ENCODE data around the gene PPP6R3.
A peak's percentile ranks its signal among the peaks of the same experiment; 100 is the strongest.
"Not testable (repeated sequence)": the region's sequence is repeated elsewhere in the genome, so short reads cannot be mapped to it uniquely, and the experiment has no call there.

PPP6R3 gene

GRCh38 chr11:68628837-68629236 lies 168.3 kb downstream of the PPP6R3 start:
- H3K4me2 ChIP-seq (ENCODE audit: low read length); H3K79me2 ChIP-seq (ENCODE audit: control insufficient read depth, insufficient read depth, low read length, poor library complexity); H3K18ac ChIP-seq (ENCODE audit: low read length); H3K23ac ChIP-seq (ENCODE audit: low read length); H4K91ac ChIP-seq (ENCODE audit: low read depth, low read length); H2AFZ ChIP-seq (ENCODE audit: insufficient read depth, low read length, poor library complexity); DNase-seq; H3K36me3 ChIP-seq (ENCODE audit: control insufficient read depth in 1 of 2, insufficient read depth in 2 of 2, low read length in 2 of 2); H3K4ac ChIP-seq (ENCODE audit: low read depth, low read length); H4K8ac ChIP-seq (ENCODE audit: low read depth, low read length); H3K79me1 ChIP-seq (ENCODE audit: low read length); H2BK120ac ChIP-seq (ENCODE audit: insufficient read depth, low read length, poor library complexity); H2AK5ac ChIP-seq (ENCODE audit: low read length); H4K12ac ChIP-seq (ENCODE audit: low read depth, low read length); H3K4me1 ChIP-seq (ENCODE audit: control insufficient read depth in 1 of 2, insufficient read depth in 2 of 2, low read length in 2 of 2); H3K9ac ChIP-seq (ENCODE audit: low read length); H3K14ac ChIP-seq (ENCODE audit: low read length); H2BK12ac ChIP-seq (ENCODE audit: low read length); H3K9me3 ChIP-seq (ENCODE audit: insufficient read depth, low read depth, low read length); H3K27me3 ChIP-seq (ENCODE audit: insufficient read depth, low read length); H2BK5ac ChIP-seq (ENCODE audit: low read depth, low read length, poor library complexity); H3K27ac ChIP-seq (ENCODE audit: low read depth, low read length); H3K4me3 ChIP-seq (ENCODE audit: low read depth, low read length): not testable (repeated sequence)
- no CpG with 5 or more reads among the region's 5 CpGs for WGBS (ENCODE audit: extremely low coverage, insufficient coverage, insufficient read length)

- not testable (repeated sequence) for H3K18ac ChIP-seq (ENCODE audit: low read length); H3K9ac ChIP-seq (ENCODE audit: low read length); H3K79me1 ChIP-seq (ENCODE audit: low read length); H4K91ac ChIP-seq (ENCODE audit: low read depth, low read length); H3K27ac ChIP-seq (ENCODE audit: low read depth, low read length); H3K4me3 ChIP-seq (ENCODE audit: low read depth, low read length); H3K23ac ChIP-seq (ENCODE audit: low read length); H4K12ac ChIP-seq (ENCODE audit: low read depth, low read length); H4K8ac ChIP-seq (ENCODE audit: low read depth, low read length); H3K14ac ChIP-seq (ENCODE audit: low read length); H2BK120ac ChIP-seq (ENCODE audit: insufficient read depth, low read length, poor library complexity); H3K79me2 ChIP-seq (ENCODE audit: control insufficient read depth, insufficient read depth, low read length, poor library complexity); H3K4me2 ChIP-seq (ENCODE audit: low read length); H3K9me3 ChIP-seq (ENCODE audit: insufficient read depth, low read depth, low read length); H2BK5ac ChIP-seq (ENCODE audit: low read depth, low read length, poor library complexity); DNase-seq; H2AFZ ChIP-seq (ENCODE audit: insufficient read depth, low read length, poor library complexity); H3K4ac ChIP-seq (ENCODE audit: low read depth, low read length); H2AK5ac ChIP-seq (ENCODE audit: low read length); H3K4me1 ChIP-seq (ENCODE audit: control insufficient read depth in 1 of 2, insufficient read depth in 2 of 2, low read length in 2 of 2); H3K36me3 ChIP-seq (ENCODE audit: control insufficient read depth in 1 of 2, insufficient read depth in 2 of 2, low read length in 2 of 2); H2BK12ac ChIP-seq (ENCODE audit: low read length); H3K27me3 ChIP-seq (ENCODE audit: insufficient read depth, low read length)
- WGBS (ENCODE audit: extremely low coverage, insufficient coverage, insufficient read length) = no CpG with 5 or more reads among the region's 8 CpGs
Measured at GRCh38 chr11:68632375-68632774, 171.8 kb downstream of the PPP6R3 start.

GRCh38 chr11:68632802-68633201 lies 172.2 kb downstream of the PPP6R3 start:
- Histone ChIP-seq H2BK120ac (ENCODE audit: insufficient read depth, low read length, poor library complexity) (no peak overlapping the region), H4K12ac (ENCODE audit: low read depth, low read length) (no peak overlapping the region), H3K9me3 (ENCODE audit: insufficient read depth, low read depth, low read length) (no peaks in the 10 kb centered on the region), H3K18ac (ENCODE audit: low read length) (no peak overlapping the region), H2AK5ac (ENCODE audit: low read length) (no peak overlapping the region), H3K23ac (ENCODE audit: low read length) (no peak overlapping the region), H3K27me3 (ENCODE audit: insufficient read depth, low read length) (no peaks in the 10 kb centered on the region), H3K4ac (ENCODE audit: low read depth, low read length) (no peak overlapping the region), H3K9ac (ENCODE audit: low read length) (no peak overlapping the region), H3K4me2 (ENCODE audit: low read length) (no peak overlapping the region), H4K8ac (ENCODE audit: low read depth, low read length) (no peak overlapping the region), H2BK12ac (ENCODE audit: low read length) (no peak overlapping the region), H3K27ac (ENCODE audit: low read depth, low read length) (no peak overlapping the region), H3K79me2 (ENCODE audit: control insufficient read depth, insufficient read depth, low read length, poor library complexity) (no peaks in the 10 kb centered on the region), H3K4me3 (ENCODE audit: low read depth, low read length) (no peak overlapping the region), H2AFZ (ENCODE audit: insufficient read depth, low read length, poor library complexity) (no peak overlapping the region), H3K36me3 (ENCODE audit: control insufficient read depth in 1 of 2, insufficient read depth in 2 of 2, low read length in 2 of 2) (no peaks in the 10 kb centered on the region), H2BK5ac (ENCODE audit: low read depth, low read length, poor library complexity) (no peak overlapping the region), H3K14ac (ENCODE audit: low read length) (no peak overlapping the region), H3K79me1 (ENCODE audit: low read length) (no peaks in the 10 kb centered on the region), H3K4me1 (ENCODE audit: control insufficient read depth in 1 of 2, insufficient read depth in 2 of 2, low read length in 2 of 2) (no peaks in the 10 kb centered on the region), H4K91ac (ENCODE audit: low read depth, low read length) (no peak overlapping the region)
- peak; percentile 50 to 70 for DNase-seq
- no CpG with 5 or more reads among the region's 6 CpGs for WGBS (ENCODE audit: extremely low coverage, insufficient coverage, insufficient read length)

- not testable (repeated sequence) for H3K14ac ChIP-seq (ENCODE audit: low read length); H2BK5ac ChIP-seq (ENCODE audit: low read depth, low read length, poor library complexity); H4K91ac ChIP-seq (ENCODE audit: low read depth, low read length); H3K4ac ChIP-seq (ENCODE audit: low read depth, low read length); H3K27ac ChIP-seq (ENCODE audit: low read depth, low read length); H3K79me1 ChIP-seq (ENCODE audit: low read length); H3K79me2 ChIP-seq (ENCODE audit: control insufficient read depth, insufficient read depth, low read length, poor library complexity); H2BK12ac ChIP-seq (ENCODE audit: low read length); H2AK5ac ChIP-seq (ENCODE audit: low read length); H2AFZ ChIP-seq (ENCODE audit: insufficient read depth, low read length, poor library complexity); H3K4me2 ChIP-seq (ENCODE audit: low read length); H3K9ac ChIP-seq (ENCODE audit: low read length); H3K9me3 ChIP-seq (ENCODE audit: insufficient read depth, low read depth, low read length); H2BK120ac ChIP-seq (ENCODE audit: insufficient read depth, low read length, poor library complexity); H4K12ac ChIP-seq (ENCODE audit: low read depth, low read length); H4K8ac ChIP-seq (ENCODE audit: low read depth, low read length); H3K23ac ChIP-seq (ENCODE audit: low read length); H3K36me3 ChIP-seq (ENCODE audit: control insufficient read depth in 1 of 2, insufficient read depth in 2 of 2, low read length in 2 of 2); H3K4me1 ChIP-seq (ENCODE audit: control insufficient read depth in 1 of 2, insufficient read depth in 2 of 2, low read length in 2 of 2); H3K4me3 ChIP-seq (ENCODE audit: low read depth, low read length); DNase-seq; H3K18ac ChIP-seq (ENCODE audit: low read length); H3K27me3 ChIP-seq (ENCODE audit: insufficient read depth, low read length)
- WGBS (ENCODE audit: extremely low coverage, insufficient coverage, insufficient read length) = no CpG with 5 or more reads among the region's 7 CpGs
Measured at GRCh38 chr11:68634606-68635005, 174.1 kb downstream of the PPP6R3 start.

Measured in trophoblast cell (in vitro differentiated cells and primary cell).